T-cell (primary cell): ENCODE results near the gene MN1. TPM values are rescaled to one million over a fixed set of nuclear protein-coding genes. Genes with fewer than 3 reads are reported as not detected.

Experiments
- ATAC-seq, 4 experiments: fragments of 200-7000 bp in 3 of 4; fragments of 150-1000 bp in 1 of 4; cut with Tn5 transposase; replicated peaks in 1 of 4; 1 replicate in 3 of 4; 2 replicates in 1 of 4; pipeline ENCODE4 v1.10.0; 2021; ENCODE audit warnings: moderate library complexity in 3 of 4, mild to moderate bottlenecking in 2 of 4, moderate number of reproducible peaks in 1 of 4
- CTCF ChIA-PET, 2 donors: fragments of 300-600 bp; sonication (Branson Sonifier 250); formaldehyde crosslinking; loops; one replicate each; lab custom pipeline; 2022; ENCODE audit warnings: antibody characterized with exemption in 2 of 2; lab: Charles Lee
- POLR2A ChIA-PET, 2 donors: fragments of 300-600 bp; sonication (Branson Sonifier 250); formaldehyde crosslinking; loops; one replicate each; lab custom pipeline; 2022; ENCODE audit warnings: antibody characterized with exemption in 2 of 2; lab: Charles Lee
- DNase-seq, 35 experiments: peaks; one replicate each; pipeline versions ENCODE4 v3.0.0 to v3.0.0-alpha.2; 2013 to 2023
- H3K27ac ChIP-seq: one replicate; pipeline ENCODE4 v1.5.1; 2013; ENCODE audit warnings: low read length
- H3K27me3 ChIP-seq, 2 experiments: replicated peaks in 1 of 2; 1 replicate in 1 of 2; 2 replicates in 1 of 2; pipeline versions ENCODE4 v1.6.1 to v1.7.0; 2013; ENCODE audit warnings: low read length in 1 of 2, mixed read lengths in 1 of 2; ENCODE audit not compliant: control insufficient read depth in 2 of 2, insufficient read depth in 2 of 2; ENCODE audit errors: extremely low read depth in 1 of 2
- H3K36me3 ChIP-seq, 2 donors: 1 replicate in 1 of 2; 2 replicates in 1 of 2; pipeline versions ENCODE4 v1.6.1 to v1.7.0; 2013; ENCODE audit warnings: low read length in 1 of 2; ENCODE audit not compliant: control insufficient read depth in 2 of 2, insufficient read depth in 1 of 2; ENCODE audit errors: extremely low read depth in 1 of 2
- H3K4me1 ChIP-seq, 2 experiments: 1 replicate in 1 of 2; 2 replicates in 1 of 2; pipeline versions ENCODE4 v1.6.1 to v1.7.0; 2013; ENCODE audit warnings: low read length in 2 of 2, mixed read lengths in 1 of 2; ENCODE audit not compliant: insufficient read depth in 2 of 2, control insufficient read depth in 1 of 2; ENCODE audit errors: extremely low read depth in 1 of 2
- H3K4me3 ChIP-seq, 2 donors: 1 replicate in 1 of 2; 2 replicates in 1 of 2; pipeline versions ENCODE4 v1.5.1 to v1.7.0; 2013; ENCODE audit warnings: mild to moderate bottlenecking in 2 of 2, low read length in 1 of 2, moderate library complexity in 1 of 2; ENCODE audit not compliant: control insufficient read depth in 1 of 2; ENCODE audit errors: extremely low read depth in 1 of 2
- H3K9me3 ChIP-seq: 2 replicates; pipeline ENCODE4 v1.7.0; 2013
- H3K27ac Mint-ChIP-seq, 2 donors: one replicate each; pipeline ENCODE4 v1.8.0; 2020 to 2021; ENCODE audit warnings: mild to moderate bottlenecking in 2 of 2, mixed read lengths in 2 of 2
- H3K27me3 Mint-ChIP-seq, 2 donors: one replicate each; pipeline ENCODE4 v1.8.0; 2021 to 2022; ENCODE audit warnings: mixed read lengths in 2 of 2
- H3K36me3 Mint-ChIP-seq: one replicate; pipeline ENCODE4 v1.8.0; 2021; ENCODE audit warnings: mixed read lengths
- H3K4me1 Mint-ChIP-seq, 3 donors: one replicate each; pipeline ENCODE4 v1.8.0; 2020 to 2022; ENCODE audit warnings: mixed read lengths in 3 of 3, mild to moderate bottlenecking in 1 of 3
- H3K4me3 Mint-ChIP-seq, 3 donors: one replicate each; pipeline ENCODE4 v1.8.0; 2020 to 2022; ENCODE audit warnings: mild to moderate bottlenecking in 3 of 3, mixed read lengths in 3 of 3, moderate library complexity in 3 of 3
- H3K9me3 Mint-ChIP-seq, 3 donors: one replicate each; pipeline ENCODE4 v1.8.0; 2020 to 2022; ENCODE audit warnings: mixed read lengths in 3 of 3
- WGBS: methylation state at CpG from one replicate; pipeline ENCODE4 v1.1.5; 2013; ENCODE audit warnings: missing lambda C conversion rate; ENCODE audit not compliant: insufficient coverage; 5-methylcytosine and 5-hydroxymethylcytosine counted together
- total RNA-seq, 35 experiments: library from RNA in 6 of 35; stranded (reverse) in 6 of 35; fragments of 120-200 nt in 1 of 35; gene quantifications; one replicate each; pipeline versions ENCODE4 v1.2.1 to v1.2.4 and lab custom pipeline; 2013 to 2026

MN1 gene
- total RNA-seq, 5 donors from 2014 or later (not counting 1 experiment from before 2014, with no cell fraction given), result 0.22 to 0.43 (median 0.32) TPM

DNA sequence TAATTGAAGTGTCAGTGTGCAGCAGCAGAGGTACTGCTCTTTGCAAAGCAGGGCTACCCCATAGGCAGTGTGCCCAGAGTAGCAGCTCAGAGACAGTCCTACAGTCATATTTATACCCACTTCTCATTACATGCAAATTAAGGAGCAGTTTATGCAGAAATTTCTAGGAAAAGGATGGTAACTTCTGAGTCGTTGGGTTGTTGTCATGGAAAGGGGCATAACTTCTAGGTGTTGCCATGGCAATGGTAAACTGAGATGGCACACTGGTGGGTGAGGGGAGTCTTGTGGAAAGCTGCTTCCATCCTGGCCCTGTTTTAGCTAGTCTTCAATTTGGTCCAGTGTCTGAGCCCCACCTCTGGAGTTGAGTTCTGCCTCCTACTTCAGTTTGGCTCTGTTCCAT, 77.4 kb downstream of the MN1 start:
- no peaks in the 10 kb centered on the region for H3K36me3 ChIP-seq
- H3K4me1 ChIP-seq, result no peaks in the 10 kb centered on the region
- H3K9me3 ChIP-seq, result no peaks in the 10 kb centered on the region
- POLR2A ChIA-PET, result no interaction called here
- peaks cover 0 to 17% of the 10 kb centered on the region in 2 experiments for H3K27me3 ChIP-seq
- no peaks in the 10 kb centered on the region for H3K4me1 Mint-ChIP-seq
- H3K36me3 Mint-ChIP-seq, result no peaks in the 10 kb centered on the region
- peaks cover 12% of the 10 kb centered on the region in 2 donors for H3K27me3 Mint-ChIP-seq
- no peak overlapping the region for H3K4me3 Mint-ChIP-seq
- no peak for DNase-seq
- ATAC-seq, result no peak
- H3K27ac ChIP-seq, result no peak overlapping the region
- WGBS, result no CpG with 5 or more reads among the region's 1 CpG
- CTCF ChIA-PET, result no interaction called here
- no peak overlapping the region for H3K4me3 ChIP-seq
- H3K27ac Mint-ChIP-seq, result no peak overlapping the region
- H3K9me3 Mint-ChIP-seq, result peaks cover 0 to 8% (median 3%) of the 10 kb centered on the region in 3 donors

- POLR2A ChIA-PET, result no interaction called here
- no peak for DNase-seq
- H3K4me1 ChIP-seq, result no peaks in the 10 kb centered on the region
Measured at GRCh38 chr22:27723708-27724107, 77.8 kb downstream of the MN1 start.

DNA sequence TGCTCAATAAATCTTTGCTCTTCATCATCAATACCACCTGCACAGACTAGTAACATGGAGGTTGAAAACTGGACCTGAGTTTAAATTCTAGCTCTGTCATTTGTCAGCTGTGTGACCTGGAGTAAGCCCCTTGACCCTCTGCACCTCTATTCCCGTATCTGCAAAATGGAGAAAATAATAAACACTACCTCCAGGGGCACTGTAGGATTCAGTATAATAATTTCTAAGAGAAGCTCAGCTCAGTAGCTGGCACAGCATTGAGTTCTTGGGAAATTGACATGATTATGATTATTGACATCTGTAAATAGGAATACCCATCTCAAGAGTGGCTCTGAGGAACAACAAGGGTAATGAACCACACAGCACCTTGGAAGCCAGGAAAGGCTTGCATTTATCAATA, 78.4 kb downstream of the MN1 start:
- POLR2A ChIA-PET, result no interaction called here
- Histone ChIP-seq H3K9me3 (no peaks in the 10 kb centered on the region), H3K27ac (no peak overlapping the region), H3K36me3 (no peaks in the 10 kb centered on the region), H3K27me3 (peaks cover 0 to 16% of the 10 kb centered on the region in 2 experiments), H3K4me3 (no peak overlapping the region), H3K4me1 (no peaks in the 10 kb centered on the region)
- Mint-ChIP-seq H3K4me3 (no peak overlapping the region), H3K27ac (no peak overlapping the region), H3K27me3 (peaks cover 14% of the 10 kb centered on the region in 2 donors), H3K4me1 (no peaks in the 10 kb centered on the region), H3K9me3 (peaks cover 0 to 8% (median 3%) of the 10 kb centered on the region in 3 donors), H3K36me3 (no peaks in the 10 kb centered on the region)
- no CpG with 5 or more reads among the region's 1 CpG for WGBS
- DNase-seq, result no peak
- no peak for ATAC-seq
- CTCF ChIA-PET, result no interaction called here

More at GRCh38 chr22:27723708-27724107, 77.8 kb downstream of the MN1 start:
- peaks cover 12% of the 10 kb centered on the region in 2 donors for H3K27me3 Mint-ChIP-seq
- peaks cover 0 to 15% of the 10 kb centered on the region in 2 experiments for H3K27me3 ChIP-seq
- H3K36me3 ChIP-seq, result no peaks in the 10 kb centered on the region
- ATAC-seq, result no peak
- no peaks in the 10 kb centered on the region for H3K4me1 Mint-ChIP-seq
- H3K27ac Mint-ChIP-seq, result no peak overlapping the region
- H3K27ac ChIP-seq, result no peak overlapping the region
- H3K4me3 ChIP-seq, result no peak overlapping the region
- H3K36me3 Mint-ChIP-seq, result no peaks in the 10 kb centered on the region
- H3K9me3 Mint-ChIP-seq, result peaks cover 0 to 8% (median 3%) of the 10 kb centered on the region in 3 donors
- CTCF ChIA-PET, result no interaction called here
- no peaks in the 10 kb centered on the region for H3K9me3 ChIP-seq
- WGBS, result 76% methylated on average over 2 of the region's 2 CpGs
- no peak overlapping the region for H3K4me3 Mint-ChIP-seq

DNA sequence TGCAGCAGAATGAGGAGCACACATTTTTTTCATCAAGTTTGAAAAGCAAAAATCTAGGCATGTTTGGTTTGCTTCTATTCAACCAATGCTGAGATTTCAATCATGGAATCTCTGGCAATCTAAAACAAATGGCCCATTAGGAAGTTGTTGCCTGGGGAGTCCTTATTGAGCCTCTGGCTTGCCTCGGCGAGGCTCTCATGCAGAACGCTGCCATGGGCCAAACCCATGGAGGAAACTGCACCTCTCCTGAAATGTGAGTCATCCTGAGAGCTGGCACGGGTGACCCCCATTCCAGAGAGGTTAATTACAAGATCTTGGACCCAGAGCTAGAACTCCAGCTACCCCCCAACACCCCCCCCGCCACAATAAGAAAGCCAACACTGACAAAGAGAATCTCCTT, 80.7 kb downstream of the MN1 start:
- no peak for ATAC-seq
- ChIA-PET CTCF (no interaction called here), POLR2A (no interaction called here)
- Histone ChIP-seq H3K27ac (no peak overlapping the region), H3K9me3 (no peaks in the 10 kb centered on the region), H3K4me3 (no peak overlapping the region), H3K27me3 (peaks cover 0 to 20% of the 10 kb centered on the region in 2 experiments), H3K36me3 (no peaks in the 10 kb centered on the region), H3K4me1 (no peaks in the 10 kb centered on the region)
- peaks cover 0 to 7% (median 7%) of the 10 kb centered on the region in 3 donors for H3K9me3 Mint-ChIP-seq
- no peak overlapping the region for H3K27ac Mint-ChIP-seq
- no peaks in the 10 kb centered on the region for H3K4me1 Mint-ChIP-seq
- WGBS, result 76% methylated on average over 4 of the region's 5 CpGs
- peaks cover 11 to 20% of the 10 kb centered on the region in 2 donors for H3K27me3 Mint-ChIP-seq
- H3K4me3 Mint-ChIP-seq, result no peak overlapping the region
- no peak for DNase-seq
- H3K36me3 Mint-ChIP-seq, result no peaks in the 10 kb centered on the region

DNA sequence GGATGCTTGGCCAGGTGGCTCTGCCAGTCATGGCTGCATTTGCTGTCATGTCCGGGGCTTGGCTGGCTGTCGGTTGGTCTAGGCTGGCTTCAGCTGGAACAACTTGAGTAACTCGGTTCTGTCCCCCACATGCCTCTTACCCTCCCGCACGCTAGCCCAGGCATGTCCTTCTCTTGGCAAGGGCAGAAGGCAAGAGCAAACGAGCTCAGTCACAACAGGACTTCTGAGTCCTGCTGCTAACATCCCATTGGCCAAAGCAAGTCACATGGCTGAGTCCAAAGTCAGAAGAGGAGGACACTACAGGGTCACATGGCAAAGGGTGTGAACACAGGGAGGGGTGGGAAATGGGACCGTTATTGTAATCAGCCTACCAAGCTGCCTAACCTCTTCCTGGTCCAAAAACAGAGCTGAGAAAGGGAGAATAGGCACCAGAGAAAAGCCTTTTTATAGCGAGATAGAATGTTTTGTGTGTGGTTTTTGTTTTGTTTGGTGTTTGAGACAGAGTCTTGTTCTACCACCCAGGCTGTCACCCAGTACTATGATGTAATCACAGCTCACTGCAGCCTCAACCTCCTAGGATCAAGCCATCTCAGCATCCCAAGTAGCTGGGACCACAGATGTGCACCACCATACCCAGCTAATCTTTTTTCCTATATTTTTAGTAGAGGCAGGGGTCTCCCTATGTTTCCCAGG, 81.9 kb downstream of the MN1 start:
- WGBS, result 81% methylated on average over 2 of the region's 8 CpGs
- Mint-ChIP-seq H3K4me1 (no peaks in the 10 kb centered on the region), H3K27ac (no peak overlapping the region), H3K36me3 (no peaks in the 10 kb centered on the region), H3K9me3 (peaks cover 0 to 7% (median 0%) of the 10 kb centered on the region in 3 donors), H3K4me3 (no peak overlapping the region), H3K27me3 (peaks cover 12 to 22% of the 10 kb centered on the region in 2 donors)
- Histone ChIP-seq H3K36me3 (no peaks in the 10 kb centered on the region), H3K27ac (no peak overlapping the region), H3K4me3 (no peak overlapping the region), H3K4me1 (no peaks in the 10 kb centered on the region), H3K27me3 (peaks cover 0 to 28% of the 10 kb centered on the region in 2 experiments), H3K9me3 (no peaks in the 10 kb centered on the region)
- CTCF ChIA-PET, result interaction anchor here in 1 of 2 donors (0.6 kb wide), 1 partner anchor 165 kb away, joined by 5 read pairs; no protein-coding TSS in a partner anchor
- DNase-seq (no peak), ATAC-seq (no peak)
- POLR2A ChIA-PET, result no interaction called here

GRCh38 chr22:27719036-27719347, 82.6 kb downstream of the MN1 start:
- Mint-ChIP-seq H3K27ac (no peak overlapping the region), H3K9me3 (peaks cover 0 to 7% (median 0%) of the 10 kb centered on the region in 3 donors), H3K4me1 (no peaks in the 10 kb centered on the region), H3K36me3 (no peaks in the 10 kb centered on the region), H3K4me3 (no peak overlapping the region), H3K27me3 (peaks cover 18 to 25% of the 10 kb centered on the region in 2 donors)
- peaks cover 0 to 28% of the 10 kb centered on the region in 2 experiments for H3K27me3 ChIP-seq
- H3K4me3 ChIP-seq, result no peak overlapping the region
- ChIA-PET POLR2A (no interaction called here), CTCF (no interaction called here)
- no CpG with 5 or more reads among the region's 3 CpGs for WGBS
- no peaks in the 10 kb centered on the region for H3K4me1 ChIP-seq
- no peaks in the 10 kb centered on the region for H3K9me3 ChIP-seq
- DNase-seq (no peak), ATAC-seq (no peak)
- H3K36me3 ChIP-seq, result no peaks in the 10 kb centered on the region
- H3K27ac ChIP-seq, result no peak overlapping the region
